Measurements from ENCODE around the gene KCNIP4.
"Not testable (repeated sequence)": the region's sequence is repeated elsewhere in the genome, so short reads cannot be mapped to it uniquely, and the experiment has no call there.

KCNIP4 gene

DNA sequence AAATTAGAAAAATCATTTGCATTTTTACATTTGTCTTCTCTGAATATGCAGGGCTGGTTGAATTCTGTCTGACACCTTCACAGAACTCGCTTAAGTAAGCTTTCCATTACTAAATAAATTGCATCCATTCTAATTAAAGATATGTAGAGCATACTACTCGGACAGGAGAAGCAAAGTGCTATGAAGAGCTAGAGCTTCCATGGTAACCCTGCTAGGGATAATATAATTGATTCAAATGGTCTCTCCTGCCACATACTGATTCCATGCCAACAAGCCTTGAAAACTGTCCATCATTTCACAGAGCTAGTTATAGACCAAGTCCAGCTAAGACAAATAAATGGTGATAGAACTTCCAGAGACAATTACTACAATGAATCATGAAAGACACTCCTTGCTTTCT, 571.5 kb downstream of the KCNIP4 start:
- Histone ChIP-seq H3K36me3 (ENCODE audit: control insufficient read depth, insufficient read depth, low read length) (no peaks in the 10 kb centered on the region), H3K9ac (ENCODE audit: low read length) (no peak overlapping the region), H3K4me1 (ENCODE audit: control insufficient read depth, insufficient read depth, low read length) (no peaks in the 10 kb centered on the region), H3K4me3 (ENCODE audit: low read depth, low read length) (no peak overlapping the region), H3K27me3 (ENCODE audit: control insufficient read depth, insufficient read depth, low read length) (no peaks in the 10 kb centered on the region), H3K9me3 (ENCODE audit: control insufficient read depth, insufficient read depth, low read depth, low read length) (no peaks in the 10 kb centered on the region), H3K27ac (ENCODE audit: low read depth, low read length) (no peak overlapping the region)

DNA sequence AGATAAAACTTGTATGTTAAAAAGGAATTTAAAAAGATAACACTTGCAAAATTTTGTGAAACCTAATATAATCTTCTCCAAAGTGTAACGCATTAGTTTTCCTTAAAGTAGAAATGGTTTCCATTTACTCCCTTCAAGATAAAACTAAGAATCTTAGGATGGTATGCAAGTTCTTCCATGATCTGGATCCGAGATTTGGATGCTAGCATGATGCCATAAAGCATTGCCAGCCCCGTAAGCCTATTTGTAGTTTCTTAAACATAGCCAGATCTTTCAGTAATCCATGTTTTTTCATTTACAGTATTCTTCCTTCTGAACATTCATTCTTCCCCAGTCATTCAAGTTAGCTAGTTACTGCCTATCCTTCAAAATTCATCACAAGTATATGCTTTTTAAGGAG, 572.4 kb downstream of the KCNIP4 start:
- no peak overlapping the region for H3K4me3 ChIP-seq (ENCODE audit: low read depth, low read length)
- H3K9me3 ChIP-seq (ENCODE audit: control insufficient read depth, insufficient read depth, low read depth, low read length): no peaks in the 10 kb centered on the region
- H3K27ac ChIP-seq (ENCODE audit: low read depth, low read length): no peak overlapping the region
- no peak overlapping the region for H3K9ac ChIP-seq (ENCODE audit: low read length)
- H3K4me1 ChIP-seq (ENCODE audit: control insufficient read depth, insufficient read depth, low read length): no peaks in the 10 kb centered on the region
- H3K36me3 ChIP-seq (ENCODE audit: control insufficient read depth, insufficient read depth, low read length): no peaks in the 10 kb centered on the region
- no peaks in the 10 kb centered on the region for H3K27me3 ChIP-seq (ENCODE audit: control insufficient read depth, insufficient read depth, low read length)

DNA sequence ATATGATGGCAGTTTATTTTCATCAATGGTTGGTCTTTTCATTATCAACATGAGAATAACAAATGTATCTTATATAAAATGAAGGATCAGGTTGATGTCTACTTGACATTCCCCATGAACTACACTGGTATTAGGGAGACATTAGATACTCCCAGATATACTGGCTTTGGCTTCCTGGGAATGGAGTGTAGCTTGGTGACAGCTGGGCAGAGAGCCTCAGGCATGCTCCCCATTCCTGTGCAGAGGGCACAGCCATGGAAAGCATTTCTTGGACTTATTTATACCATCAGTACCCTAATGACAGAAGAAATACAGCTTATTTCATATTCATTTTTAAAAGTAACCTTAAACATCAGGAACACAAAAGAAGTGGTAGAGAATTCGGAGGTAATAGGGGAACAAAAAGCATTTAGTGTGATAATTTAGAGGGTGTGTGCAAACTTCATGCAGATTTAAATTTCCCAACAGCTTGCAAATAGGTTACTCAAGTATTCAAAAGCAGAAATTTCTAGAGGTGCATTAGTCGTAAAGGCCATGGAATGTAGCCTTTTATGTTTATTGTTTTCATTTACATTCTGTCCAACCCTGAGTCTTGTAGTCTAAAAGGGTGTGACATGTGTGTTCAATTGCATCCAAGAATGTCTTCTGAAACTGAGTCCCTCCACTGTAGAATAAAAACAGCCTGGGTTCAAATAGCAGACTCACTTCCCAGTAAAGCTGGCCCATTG, 573.8 kb downstream of the KCNIP4 start:
- no peak overlapping the region for H3K9ac ChIP-seq (ENCODE audit: low read length)
- H3K4me1 ChIP-seq (ENCODE audit: control insufficient read depth, insufficient read depth, low read length): no peaks in the 10 kb centered on the region
- H3K27ac ChIP-seq (ENCODE audit: low read depth, low read length): no peak overlapping the region
- H3K27me3 ChIP-seq (ENCODE audit: control insufficient read depth, insufficient read depth, low read length): no peaks in the 10 kb centered on the region
- no peaks in the 10 kb centered on the region for H3K9me3 ChIP-seq (ENCODE audit: control insufficient read depth, insufficient read depth, low read depth, low read length)
- H3K4me3 ChIP-seq (ENCODE audit: low read depth, low read length): no peak overlapping the region
- H3K36me3 ChIP-seq (ENCODE audit: control insufficient read depth, insufficient read depth, low read length): no peaks in the 10 kb centered on the region

DNA sequence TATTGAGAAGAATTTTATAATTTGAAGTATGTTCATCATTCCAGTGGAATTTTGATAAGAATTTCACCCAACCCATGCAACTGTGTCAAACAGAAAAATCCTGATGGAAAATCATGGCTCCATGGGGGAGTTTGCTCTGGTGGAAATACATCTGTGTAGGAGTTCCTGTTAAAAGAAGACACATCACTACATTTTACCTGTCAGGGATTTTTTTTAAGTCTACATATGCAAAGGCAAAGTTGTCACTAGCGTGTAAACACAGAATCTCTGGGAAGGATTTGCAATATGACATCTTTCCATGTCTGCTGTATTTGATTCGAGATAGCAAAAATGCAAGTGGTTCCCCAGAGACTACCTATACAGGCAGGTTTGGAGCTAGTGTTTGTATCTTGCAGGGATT, 581.0 kb downstream of the KCNIP4 start:
- H3K4me3 ChIP-seq (ENCODE audit: low read depth, low read length): no peak overlapping the region
- H3K9me3 ChIP-seq (ENCODE audit: control insufficient read depth, insufficient read depth, low read depth, low read length): no peaks in the 10 kb centered on the region
- no peaks in the 10 kb centered on the region for H3K27me3 ChIP-seq (ENCODE audit: control insufficient read depth, insufficient read depth, low read length)
- peaks cover 11% of the 10 kb centered on the region; the same call in 1 of the 2 replicates for H3K4me1 ChIP-seq (ENCODE audit: control insufficient read depth, insufficient read depth, low read length)
- no peak overlapping the region for H3K9ac ChIP-seq (ENCODE audit: low read length)
- no peak overlapping the region for H3K27ac ChIP-seq (ENCODE audit: low read depth, low read length)
- no peaks in the 10 kb centered on the region for H3K36me3 ChIP-seq (ENCODE audit: control insufficient read depth, insufficient read depth, low read length)

DNA sequence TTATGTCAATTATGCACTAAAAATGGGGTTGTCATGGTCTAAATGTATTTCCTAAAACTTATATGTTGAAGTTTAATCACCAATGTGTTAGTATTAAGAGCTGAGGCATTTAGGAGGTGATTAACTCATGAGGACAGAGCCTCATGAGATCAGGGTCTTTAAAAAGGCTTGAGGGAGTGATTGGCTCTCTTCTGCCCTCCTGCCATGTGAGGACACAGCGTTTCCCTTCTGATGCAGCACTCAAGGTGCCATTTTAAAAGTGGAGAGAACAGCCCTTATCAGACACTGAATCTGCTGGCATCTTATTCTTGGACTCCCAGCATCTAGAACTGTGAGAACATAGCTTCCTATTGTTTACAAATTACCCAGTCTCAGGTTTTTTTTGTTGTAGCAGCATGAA, 581.7 kb downstream of the KCNIP4 start:
- Histone ChIP-seq H3K4me3 (ENCODE audit: low read depth, low read length) (no peak overlapping the region), H3K9ac (ENCODE audit: low read length) (no peak overlapping the region), H3K36me3 (ENCODE audit: control insufficient read depth, insufficient read depth, low read length) (no peaks in the 10 kb centered on the region), H3K27ac (ENCODE audit: low read depth, low read length) (no peak overlapping the region), H3K27me3 (ENCODE audit: control insufficient read depth, insufficient read depth, low read length) (no peaks in the 10 kb centered on the region), H3K9me3 (ENCODE audit: control insufficient read depth, insufficient read depth, low read depth, low read length) (no peaks in the 10 kb centered on the region), H3K4me1 (ENCODE audit: control insufficient read depth, insufficient read depth, low read length) (peaks cover 15% of the 10 kb centered on the region; the same call in 1 of the 2 replicates)

DNA sequence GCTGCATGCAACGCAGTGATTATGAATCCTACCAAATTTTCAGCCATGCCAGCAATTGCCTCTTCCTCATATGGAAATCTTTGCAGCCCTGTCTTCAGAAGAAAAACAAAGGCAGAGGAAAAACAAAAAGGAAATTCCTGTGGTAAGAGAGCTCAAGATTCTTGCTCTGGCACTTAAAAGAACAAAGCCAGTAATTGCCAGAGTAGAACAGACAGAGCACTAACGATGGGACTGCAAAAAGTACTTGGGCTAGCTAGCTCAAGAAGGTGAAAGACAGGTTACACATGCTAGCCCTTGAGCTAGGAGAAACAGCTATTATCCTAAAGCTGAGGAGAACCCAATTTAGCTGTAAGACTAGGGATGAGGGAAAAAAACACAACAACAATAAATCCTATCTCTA, 582.3 kb downstream of the KCNIP4 start:
- Histone ChIP-seq H3K27me3 (ENCODE audit: control insufficient read depth, insufficient read depth, low read length) (no peaks in the 10 kb centered on the region), H3K27ac (ENCODE audit: low read depth, low read length) (no peak overlapping the region), H3K36me3 (ENCODE audit: control insufficient read depth, insufficient read depth, low read length) (no peaks in the 10 kb centered on the region)

DNA sequence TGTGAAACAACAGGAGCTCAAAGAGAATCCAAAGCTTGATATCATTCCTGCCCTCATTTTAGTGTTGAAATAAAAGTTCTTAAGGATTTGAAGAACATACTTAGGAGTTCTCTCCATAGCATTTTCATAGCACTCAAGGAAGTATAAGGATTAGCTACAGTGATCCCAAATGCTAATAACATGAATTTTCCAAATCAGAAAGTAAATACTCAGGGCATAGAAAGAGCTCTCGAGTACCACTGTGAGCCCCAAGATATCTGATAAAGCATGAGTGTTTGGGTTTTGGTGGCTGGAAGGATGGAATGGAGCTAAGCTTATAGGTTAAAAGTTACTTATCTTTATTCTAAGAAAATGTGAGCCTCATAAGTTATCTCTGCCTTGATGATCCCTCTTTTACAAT, 584.9 kb downstream of the KCNIP4 start:
- Histone ChIP-seq H3K4me1 (ENCODE audit: control insufficient read depth, insufficient read depth, low read length) (peaks cover 15% of the 10 kb centered on the region; the same call in 1 of the 2 replicates), H3K4me3 (ENCODE audit: low read depth, low read length) (no peak overlapping the region), H3K9me3 (ENCODE audit: control insufficient read depth, insufficient read depth, low read depth, low read length) (no peaks in the 10 kb centered on the region), H3K9ac (ENCODE audit: low read length) (no peak overlapping the region), H3K27me3 (ENCODE audit: control insufficient read depth, insufficient read depth, low read length) (no peaks in the 10 kb centered on the region), H3K27ac (ENCODE audit: low read depth, low read length) (no peak overlapping the region), H3K36me3 (ENCODE audit: control insufficient read depth, insufficient read depth, low read length) (no peaks in the 10 kb centered on the region)

More for the DNA sequence above, 582.3 kb downstream of the KCNIP4 start:
- Histone ChIP-seq H3K4me3 (ENCODE audit: low read depth, low read length) (no peak overlapping the region), H3K9ac (ENCODE audit: low read length) (no peak overlapping the region), H3K9me3 (ENCODE audit: control insufficient read depth, insufficient read depth, low read depth, low read length) (no peaks in the 10 kb centered on the region), H3K4me1 (ENCODE audit: control insufficient read depth, insufficient read depth, low read length) (peaks cover 15% of the 10 kb centered on the region; the same call in 1 of the 2 replicates)

DNA sequence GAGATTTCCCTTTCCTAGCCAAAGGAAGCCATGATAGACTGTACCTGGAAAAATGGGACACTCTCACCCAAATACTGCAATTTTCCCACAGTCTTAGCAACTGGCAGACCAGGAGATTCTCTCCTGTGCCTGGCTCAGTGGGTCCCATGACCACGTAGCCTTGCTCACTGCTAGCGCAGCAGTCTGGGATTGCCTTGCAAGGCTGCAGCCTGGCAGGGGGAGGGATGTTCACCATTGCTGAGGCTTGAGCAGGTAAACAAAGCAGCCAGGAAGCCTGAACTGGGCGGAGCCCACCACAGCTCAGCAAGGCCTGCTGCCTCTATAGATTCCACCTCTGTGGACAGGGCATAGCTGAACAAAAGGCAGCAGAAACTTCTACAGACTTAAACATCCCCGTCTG, 596.2 kb downstream of the KCNIP4 start:
- not testable (repeated sequence) for H3K27me3 ChIP-seq (ENCODE audit: control insufficient read depth, insufficient read depth, low read length); H3K27ac ChIP-seq (ENCODE audit: low read depth, low read length); H3K36me3 ChIP-seq (ENCODE audit: control insufficient read depth, insufficient read depth, low read length); H3K4me3 ChIP-seq (ENCODE audit: low read depth, low read length); H3K9me3 ChIP-seq (ENCODE audit: control insufficient read depth, insufficient read depth, low read depth, low read length); H3K4me1 ChIP-seq (ENCODE audit: control insufficient read depth, insufficient read depth, low read length); H3K9ac ChIP-seq (ENCODE audit: low read length)

DNA sequence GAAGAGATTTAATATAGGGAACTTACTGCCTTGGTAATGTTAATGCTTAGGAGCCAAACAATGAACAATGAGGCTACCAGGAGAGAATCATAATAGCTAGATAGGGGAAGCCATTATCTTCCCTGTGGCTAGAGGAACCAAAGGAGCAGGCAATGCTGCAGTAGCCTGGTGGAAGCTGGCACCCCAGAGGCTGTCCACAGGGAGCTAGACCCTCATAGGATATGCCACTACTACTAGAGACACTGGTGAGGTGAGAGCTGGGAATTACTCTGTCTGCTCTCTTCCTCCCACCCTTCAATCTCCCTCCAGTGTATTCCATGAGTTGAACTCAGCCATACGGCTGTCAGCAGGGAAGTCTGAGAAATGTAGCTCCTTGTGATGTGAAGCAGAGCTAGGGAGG, 601.4 kb downstream of the KCNIP4 start:
- Histone ChIP-seq H3K4me1 (ENCODE audit: control insufficient read depth, insufficient read depth, low read length) (no peaks in the 10 kb centered on the region), H3K27ac (ENCODE audit: low read depth, low read length) (no peak overlapping the region), H3K36me3 (ENCODE audit: control insufficient read depth, insufficient read depth, low read length) (no peaks in the 10 kb centered on the region), H3K9me3 (ENCODE audit: control insufficient read depth, insufficient read depth, low read depth, low read length) (no peaks in the 10 kb centered on the region; the same call in 1 of the 2 replicates), H3K9ac (ENCODE audit: low read length) (no peak overlapping the region), H3K27me3 (ENCODE audit: control insufficient read depth, insufficient read depth, low read length) (no peaks in the 10 kb centered on the region), H3K4me3 (ENCODE audit: low read depth, low read length) (no peak overlapping the region)

DNA sequence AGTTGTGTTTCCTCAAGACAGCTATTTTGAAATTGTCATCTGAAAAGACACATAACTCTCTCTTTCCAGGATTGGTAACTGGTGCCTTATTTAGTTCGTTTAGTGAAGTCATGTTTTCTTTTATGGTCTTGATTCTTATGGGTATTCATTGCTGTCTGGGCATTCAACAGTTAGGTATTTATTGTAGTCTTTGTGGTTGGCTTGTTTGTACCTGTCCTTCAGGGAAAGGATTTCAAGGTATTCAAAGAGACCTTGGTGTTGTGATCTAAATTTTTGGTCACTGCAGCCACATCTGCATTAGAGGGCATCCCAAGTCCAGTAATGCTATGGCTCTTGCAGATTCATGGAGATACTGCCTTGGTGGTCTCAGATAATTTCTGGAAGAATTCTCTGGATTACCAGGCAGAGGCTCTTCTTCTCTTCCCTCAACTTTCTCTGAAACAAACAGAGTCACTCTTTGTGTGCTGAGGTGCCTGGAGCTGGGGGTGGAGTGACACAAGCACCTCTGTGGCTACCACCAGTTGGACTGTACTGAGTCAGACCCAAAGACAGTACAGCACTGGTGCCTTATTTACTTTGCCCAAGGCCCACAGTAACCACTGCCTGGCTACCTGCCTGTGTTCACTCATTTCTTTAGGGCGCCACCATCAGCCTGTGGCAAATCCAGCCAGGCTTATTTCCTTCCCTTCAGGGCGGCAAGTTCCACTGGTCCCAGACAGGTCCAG, 620.4 kb downstream of the KCNIP4 start:
- no peak overlapping the region for H3K27ac ChIP-seq (ENCODE audit: low read depth, low read length)
- no peaks in the 10 kb centered on the region for H3K36me3 ChIP-seq (ENCODE audit: control insufficient read depth, insufficient read depth, low read length)
- H3K4me3 ChIP-seq (ENCODE audit: low read depth, low read length): no peak overlapping the region
- no peaks in the 10 kb centered on the region for H3K4me1 ChIP-seq (ENCODE audit: control insufficient read depth, insufficient read depth, low read length)
- H3K9me3 ChIP-seq (ENCODE audit: control insufficient read depth, insufficient read depth, low read depth, low read length): no peaks in the 10 kb centered on the region
- no peak overlapping the region for H3K9ac ChIP-seq (ENCODE audit: low read length)
- H3K27me3 ChIP-seq (ENCODE audit: control insufficient read depth, insufficient read depth, low read length): no peaks in the 10 kb centered on the region

DNA sequence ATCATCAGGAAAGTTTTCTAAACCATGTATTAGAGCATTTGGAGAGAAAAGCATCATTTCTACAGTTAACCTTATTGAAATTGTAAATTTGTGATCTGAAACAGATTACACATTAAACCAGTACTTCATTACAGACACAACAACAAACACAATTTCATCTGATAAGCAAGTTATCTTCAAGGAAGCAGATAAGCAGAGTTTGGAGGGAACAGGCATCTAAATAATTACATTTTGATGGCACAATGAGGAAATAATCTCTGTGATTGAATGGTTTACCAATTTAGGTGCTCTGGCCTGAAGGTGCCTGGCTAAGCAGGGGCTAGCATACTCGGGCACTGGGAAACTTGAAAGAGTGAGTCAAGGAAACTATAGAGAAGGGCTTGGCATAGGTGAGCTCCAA, 628.5 kb downstream of the KCNIP4 start:
- Histone ChIP-seq H3K9ac (ENCODE audit: low read length) (no peak overlapping the region), H3K27ac (ENCODE audit: low read depth, low read length) (no peak overlapping the region), H3K27me3 (ENCODE audit: control insufficient read depth, insufficient read depth, low read length) (no peaks in the 10 kb centered on the region; the same call in 1 of the 2 replicates), H3K9me3 (ENCODE audit: control insufficient read depth, insufficient read depth, low read depth, low read length) (no peaks in the 10 kb centered on the region), H3K4me1 (ENCODE audit: control insufficient read depth, insufficient read depth, low read length) (no peaks in the 10 kb centered on the region; the same call in 1 of the 2 replicates), H3K36me3 (ENCODE audit: control insufficient read depth, insufficient read depth, low read length) (no peaks in the 10 kb centered on the region), H3K4me3 (ENCODE audit: low read depth, low read length) (no peak overlapping the region)
